K562 (cell line): ENCODE data around the gene CHCT1. TPM values are rescaled to one million over a fixed set of nuclear protein-coding genes. Genes with fewer than 3 reads are reported as not detected.

ENCODE experiments used
- ESRRA ChIP-seq: fragments of 450-650 bp; IDR thresholded peaks from 2 replicates; pipeline ENCODE4 v1.6.1; 2014; ENCODE audit warnings: low read depth, mild to moderate bottlenecking, moderate library complexity, borderline replicate concordance
- PHF8 ChIP-seq: fragments of 200-600 bp; sonication (generic); IDR thresholded peaks from 2 replicates; pipeline ENCODE4 v1.6.1; 2012; ENCODE audit warnings: mixed run types, mild to moderate bottlenecking, inconsistent platforms, low read length, moderate library complexity, borderline replicate concordance
- PRPF4 ChIP-seq: fragments of 200-400 bp; formaldehyde crosslinking; IDR thresholded peaks from one replicate; pipeline ENCODE4 v1.6.1; 2017; ENCODE audit warnings: low read length, low read depth, mild to moderate bottlenecking; ENCODE audit not compliant: insufficient read depth, poor library complexity, severe bottlenecking
- SIX5 ChIP-seq, 2 experiments: IDR thresholded peaks; 2 replicates each; pipeline ENCODE4 v1.6.1; 2011; ENCODE audit warnings: low read length in 2 of 2, borderline replicate concordance in 1 of 2, low read depth in 1 of 2, mild to moderate bottlenecking in 1 of 2, moderate library complexity in 1 of 2; ENCODE audit not compliant: insufficient read depth in 1 of 2
- SREBF1 ChIP-seq: fragments of 150-350 bp; IDR thresholded peaks from 2 replicates; pipeline ENCODE4 v1.6.1; 2014; ENCODE audit warnings: antibody characterized with exemption, low read depth, low read length, borderline replicate concordance
- YY1 ChIP-seq, 3 experiments: IDR thresholded peaks; 2 replicates each; pipeline ENCODE4 v1.6.1; 2011; ENCODE audit warnings: low read length in 2 of 3, mild to moderate bottlenecking in 2 of 3, moderate library complexity in 2 of 3, borderline replicate concordance in 1 of 3, control low read depth in 1 of 3, low read depth in 1 of 3; ENCODE audit not compliant: insufficient read depth in 3 of 3, insufficient replicate concordance in 2 of 3, control insufficient read depth in 1 of 3, insufficient read length in 1 of 3; ENCODE audit errors: extremely low read depth in 1 of 3
- ZNF274 ChIP-seq: IDR thresholded peaks from 2 replicates; pipeline ENCODE4 v1.6.1; 2011; ENCODE audit warnings: low read depth, mild to moderate bottlenecking, low read length, moderate library complexity, borderline replicate concordance
- ZNF780A ChIP-seq: fragments of 250-450 bp; sonication (Bioruptor Pico); IDR thresholded peaks from 2 replicates; pipeline ENCODE4 v1.5.0; 2021; ENCODE audit warnings: mild to moderate bottlenecking
- polyA plus RNA-seq, 8 experiments: library from polyadenylated mRNA; depleted of rRNA in 4 of 8; stranded (reverse) in 5 of 8; unstranded in 3 of 8; fragments of >200 nt; fragmentation: Nextera tagmentation in 2 of 8; fragmentation: Illumina TruSeq in 1 of 8; extraction: Ambion mirVana in 2 of 8; extraction: Trizol in 1 of 8; gene quantifications; 2 replicates each; pipeline versions ENCODE4 v1.2.1 to v1.2.3, GENCODE V29; 2011 to 2014; ENCODE audit warnings: inconsistent platforms in 1 of 8, missing spikeins in 1 of 8
- total RNA-seq, 7 experiments: library from RNA; depleted of rRNA in 6 of 7; stranded (reverse); fragments of >200 nt in 6 of 7; fragmentation: Illumina TruSeq in 2 of 7; extraction: Trizol in 2 of 7; gene quantifications; 2 replicates each; pipeline versions ENCODE4 v1.2.1 to v1.2.3, GENCODE V29; 2011 to 2021; ENCODE audit warnings: low replicate concordance in 1 of 7
- TF ChIP-seq, protein P1 (sequence below): fragments of 200-600 bp; sonication (generic); IDR thresholded peaks from one replicate; pipeline ENCODE4 v1.6.1; 2012; ENCODE audit warnings: mild to moderate bottlenecking, low read depth, low read length, inconsistent platforms
- TF ChIP-seq, protein P2 (sequence below): fragments of 250-450 bp; sonication (Bioruptor Pico); IDR thresholded peaks from 2 replicates; pipeline ENCODE4 v1.8.0; 2021; ENCODE audit warnings: mild to moderate bottlenecking, moderate library complexity

Gene CHCT1
- total and polyA plus RNA-seq, 9 of the 15 experiments (the other 6 are each of a cell fraction or from before 2014, with no cell fraction given) = not detected

DNA sequence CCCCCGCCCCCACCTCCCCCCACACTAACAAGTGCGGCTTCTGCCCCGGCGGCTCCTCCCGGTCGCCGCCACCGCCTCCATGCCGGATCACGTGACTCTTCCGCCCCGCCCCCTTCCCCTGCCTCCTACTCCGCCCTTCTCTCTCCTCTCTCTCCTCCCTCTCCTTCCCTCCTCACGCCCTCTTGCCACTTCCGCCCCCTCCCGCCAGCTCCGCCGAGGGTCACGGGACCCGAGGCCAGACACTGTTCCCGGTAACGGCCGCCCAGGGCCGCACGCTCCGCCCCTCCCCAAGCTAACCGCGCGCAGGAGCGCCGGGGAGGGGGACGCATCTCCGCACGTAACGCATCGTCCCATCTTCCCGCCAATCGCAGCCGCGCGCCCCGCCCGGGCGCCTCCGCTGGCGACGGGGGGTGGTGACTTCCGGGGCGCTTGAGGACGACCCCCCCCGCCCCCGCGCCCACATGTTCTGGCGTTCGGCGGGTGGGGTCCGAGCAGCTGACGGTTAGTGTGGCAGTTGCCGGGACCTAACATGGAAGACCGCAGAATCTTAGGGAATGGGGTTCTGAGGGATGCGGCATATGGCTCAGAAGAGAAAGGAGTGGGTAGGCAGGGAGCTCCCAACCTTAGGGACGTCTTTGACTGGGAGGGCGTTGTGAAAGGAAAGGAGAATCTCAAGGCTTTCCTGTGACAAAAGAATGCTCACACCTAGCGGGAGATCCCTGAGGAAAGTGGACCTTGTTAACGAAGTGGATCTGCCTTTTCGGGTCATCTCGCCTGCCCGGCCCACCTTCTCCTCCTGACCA, 30.0 kb upstream of the CHCT1 start, which contains the start of gene USP32 (continued):
- TF ChIP-seq, protein P1, sequence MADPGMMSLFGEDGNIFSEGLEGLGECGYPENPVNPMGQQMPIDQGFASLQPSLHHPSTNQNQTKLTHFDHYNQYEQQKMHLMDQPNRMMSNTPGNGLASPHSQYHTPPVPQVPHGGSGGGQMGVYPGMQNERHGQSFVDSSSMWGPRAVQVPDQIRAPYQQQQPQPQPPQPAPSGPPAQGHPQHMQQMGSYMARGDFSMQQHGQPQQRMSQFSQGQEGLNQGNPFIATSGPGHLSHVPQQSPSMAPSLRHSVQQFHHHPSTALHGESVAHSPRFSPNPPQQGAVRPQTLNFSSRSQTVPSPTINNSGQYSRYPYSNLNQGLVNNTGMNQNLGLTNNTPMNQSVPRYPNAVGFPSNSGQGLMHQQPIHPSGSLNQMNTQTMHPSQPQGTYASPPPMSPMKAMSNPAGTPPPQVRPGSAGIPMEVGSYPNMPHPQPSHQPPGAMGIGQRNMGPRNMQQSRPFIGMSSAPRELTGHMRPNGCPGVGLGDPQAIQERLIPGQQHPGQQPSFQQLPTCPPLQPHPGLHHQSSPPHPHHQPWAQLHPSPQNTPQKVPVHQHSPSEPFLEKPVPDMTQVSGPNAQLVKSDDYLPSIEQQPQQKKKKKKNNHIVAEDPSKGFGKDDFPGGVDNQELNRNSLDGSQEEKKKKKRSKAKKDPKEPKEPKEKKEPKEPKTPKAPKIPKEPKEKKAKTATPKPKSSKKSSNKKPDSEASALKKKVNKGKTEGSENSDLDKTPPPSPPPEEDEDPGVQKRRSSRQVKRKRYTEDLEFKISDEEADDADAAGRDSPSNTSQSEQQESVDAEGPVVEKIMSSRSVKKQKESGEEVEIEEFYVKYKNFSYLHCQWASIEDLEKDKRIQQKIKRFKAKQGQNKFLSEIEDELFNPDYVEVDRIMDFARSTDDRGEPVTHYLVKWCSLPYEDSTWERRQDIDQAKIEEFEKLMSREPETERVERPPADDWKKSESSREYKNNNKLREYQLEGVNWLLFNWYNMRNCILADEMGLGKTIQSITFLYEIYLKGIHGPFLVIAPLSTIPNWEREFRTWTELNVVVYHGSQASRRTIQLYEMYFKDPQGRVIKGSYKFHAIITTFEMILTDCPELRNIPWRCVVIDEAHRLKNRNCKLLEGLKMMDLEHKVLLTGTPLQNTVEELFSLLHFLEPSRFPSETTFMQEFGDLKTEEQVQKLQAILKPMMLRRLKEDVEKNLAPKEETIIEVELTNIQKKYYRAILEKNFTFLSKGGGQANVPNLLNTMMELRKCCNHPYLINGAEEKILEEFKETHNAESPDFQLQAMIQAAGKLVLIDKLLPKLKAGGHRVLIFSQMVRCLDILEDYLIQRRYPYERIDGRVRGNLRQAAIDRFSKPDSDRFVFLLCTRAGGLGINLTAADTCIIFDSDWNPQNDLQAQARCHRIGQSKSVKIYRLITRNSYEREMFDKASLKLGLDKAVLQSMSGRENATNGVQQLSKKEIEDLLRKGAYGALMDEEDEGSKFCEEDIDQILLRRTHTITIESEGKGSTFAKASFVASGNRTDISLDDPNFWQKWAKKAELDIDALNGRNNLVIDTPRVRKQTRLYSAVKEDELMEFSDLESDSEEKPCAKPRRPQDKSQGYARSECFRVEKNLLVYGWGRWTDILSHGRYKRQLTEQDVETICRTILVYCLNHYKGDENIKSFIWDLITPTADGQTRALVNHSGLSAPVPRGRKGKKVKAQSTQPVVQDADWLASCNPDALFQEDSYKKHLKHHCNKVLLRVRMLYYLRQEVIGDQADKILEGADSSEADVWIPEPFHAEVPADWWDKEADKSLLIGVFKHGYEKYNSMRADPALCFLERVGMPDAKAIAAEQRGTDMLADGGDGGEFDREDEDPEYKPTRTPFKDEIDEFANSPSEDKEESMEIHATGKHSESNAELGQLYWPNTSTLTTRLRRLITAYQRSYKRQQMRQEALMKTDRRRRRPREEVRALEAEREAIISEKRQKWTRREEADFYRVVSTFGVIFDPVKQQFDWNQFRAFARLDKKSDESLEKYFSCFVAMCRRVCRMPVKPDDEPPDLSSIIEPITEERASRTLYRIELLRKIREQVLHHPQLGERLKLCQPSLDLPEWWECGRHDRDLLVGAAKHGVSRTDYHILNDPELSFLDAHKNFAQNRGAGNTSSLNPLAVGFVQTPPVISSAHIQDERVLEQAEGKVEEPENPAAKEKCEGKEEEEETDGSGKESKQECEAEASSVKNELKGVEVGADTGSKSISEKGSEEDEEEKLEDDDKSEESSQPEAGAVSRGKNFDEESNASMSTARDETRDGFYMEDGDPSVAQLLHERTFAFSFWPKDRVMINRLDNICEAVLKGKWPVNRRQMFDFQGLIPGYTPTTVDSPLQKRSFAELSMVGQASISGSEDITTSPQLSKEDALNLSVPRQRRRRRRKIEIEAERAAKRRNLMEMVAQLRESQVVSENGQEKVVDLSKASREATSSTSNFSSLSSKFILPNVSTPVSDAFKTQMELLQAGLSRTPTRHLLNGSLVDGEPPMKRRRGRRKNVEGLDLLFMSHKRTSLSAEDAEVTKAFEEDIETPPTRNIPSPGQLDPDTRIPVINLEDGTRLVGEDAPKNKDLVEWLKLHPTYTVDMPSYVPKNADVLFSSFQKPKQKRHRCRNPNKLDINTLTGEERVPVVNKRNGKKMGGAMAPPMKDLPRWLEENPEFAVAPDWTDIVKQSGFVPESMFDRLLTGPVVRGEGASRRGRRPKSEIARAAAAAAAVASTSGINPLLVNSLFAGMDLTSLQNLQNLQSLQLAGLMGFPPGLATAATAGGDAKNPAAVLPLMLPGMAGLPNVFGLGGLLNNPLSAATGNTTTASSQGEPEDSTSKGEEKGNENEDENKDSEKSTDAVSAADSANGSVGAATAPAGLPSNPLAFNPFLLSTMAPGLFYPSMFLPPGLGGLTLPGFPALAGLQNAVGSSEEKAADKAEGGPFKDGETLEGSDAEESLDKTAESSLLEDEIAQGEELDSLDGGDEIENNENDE = no peak
- peak in 2 of 3 experiments; percentile 63 to 81 for TF ChIP-seq YY1 (IDR thresholded peaks at IDR 0.05; ENCODE audit: borderline replicate concordance in 1 of 3, control insufficient read depth in 1 of 3, extremely low read depth in 1 of 3, insufficient read depth in 3 of 3, insufficient read length in 1 of 3, insufficient replicate concordance in 2 of 3, low read depth in 1 of 3, low read length in 2 of 3)
- no peak for TF ChIP-seq ZNF274
- TF ChIP-seq ESRRA = peak; percentile 85
- TF ChIP-seq PRPF4 = no peak
- TF ChIP-seq PHF8 = peak; percentile 63; the same call in 1 of the 2 replicates
- TF ChIP-seq SREBF1 = peak; percentile 85; the same call in 1 of the 2 replicates
- no peak for TF ChIP-seq ZNF780A (CRISPR knock-in tag)
- TF ChIP-seq, protein P2, sequence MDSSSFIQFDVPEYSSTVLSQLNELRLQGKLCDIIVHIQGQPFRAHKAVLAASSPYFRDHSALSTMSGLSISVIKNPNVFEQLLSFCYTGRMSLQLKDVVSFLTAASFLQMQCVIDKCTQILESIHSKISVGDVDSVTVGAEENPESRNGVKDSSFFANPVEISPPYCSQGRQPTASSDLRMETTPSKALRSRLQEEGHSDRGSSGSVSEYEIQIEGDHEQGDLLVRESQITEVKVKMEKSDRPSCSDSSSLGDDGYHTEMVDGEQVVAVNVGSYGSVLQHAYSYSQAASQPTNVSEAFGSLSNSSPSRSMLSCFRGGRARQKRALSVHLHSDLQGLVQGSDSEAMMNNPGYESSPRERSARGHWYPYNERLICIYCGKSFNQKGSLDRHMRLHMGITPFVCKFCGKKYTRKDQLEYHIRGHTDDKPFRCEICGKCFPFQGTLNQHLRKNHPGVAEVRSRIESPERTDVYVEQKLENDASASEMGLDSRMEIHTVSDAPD (CRISPR knock-in tag) = no peak
- TF ChIP-seq SIX5 (IDR thresholded peaks at IDR 0.05; ENCODE audit: borderline replicate concordance in 1 of 2, insufficient read depth in 1 of 2, low read depth in 1 of 2, low read length in 2 of 2) = peak in 1 of 2 experiments; percentile 21; a peak in 1 of 4 replicates
